Dedifferentiated amniotic fluid mesenchymal stem cell (primary cell): ENCODE results near the gene FAU.

Experiments
- DNase-seq: peaks from one replicate; pipeline ENCODE4 v3.0.0-alpha.2; 2016; ENCODE audit errors: extremely low spot score

Gene FAU

DNA sequence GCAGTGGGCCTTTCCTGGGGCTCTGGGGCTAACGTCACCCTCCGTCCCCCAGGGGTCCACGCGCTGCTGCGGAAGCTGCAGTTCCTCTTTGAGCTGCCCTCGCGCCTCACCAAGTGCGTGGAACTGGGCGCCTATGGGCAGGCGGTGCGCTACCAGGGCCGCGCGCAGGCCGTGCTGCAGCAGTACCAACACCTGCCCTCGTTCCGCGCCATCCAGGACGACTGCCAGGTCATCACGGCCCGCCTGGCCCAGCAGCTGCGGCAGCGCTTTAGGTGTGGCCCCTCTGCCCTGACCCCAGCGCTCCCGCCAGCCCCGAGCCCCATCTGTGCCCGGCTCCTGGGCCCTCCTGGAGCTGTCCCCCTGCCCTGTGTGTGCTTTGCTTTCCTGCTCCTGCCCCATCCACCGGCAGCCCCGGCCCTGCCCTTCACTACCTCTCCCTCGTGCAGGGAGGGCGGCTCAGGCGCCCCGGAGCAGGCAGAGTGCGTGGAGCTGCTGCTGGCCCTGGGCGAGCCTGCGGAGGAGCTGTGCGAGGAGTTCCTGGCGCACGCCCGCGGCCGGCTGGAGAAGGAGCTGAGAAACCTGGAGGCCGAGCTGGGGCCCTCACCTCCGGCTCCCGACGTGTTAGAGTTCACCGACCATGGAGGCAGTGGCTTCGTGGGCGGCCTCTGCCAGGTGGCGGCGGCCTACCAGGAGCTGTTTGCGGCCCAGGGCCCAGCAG, 14.0 kb downstream of the FAU start:
- DNase-seq = no peak

DNA sequence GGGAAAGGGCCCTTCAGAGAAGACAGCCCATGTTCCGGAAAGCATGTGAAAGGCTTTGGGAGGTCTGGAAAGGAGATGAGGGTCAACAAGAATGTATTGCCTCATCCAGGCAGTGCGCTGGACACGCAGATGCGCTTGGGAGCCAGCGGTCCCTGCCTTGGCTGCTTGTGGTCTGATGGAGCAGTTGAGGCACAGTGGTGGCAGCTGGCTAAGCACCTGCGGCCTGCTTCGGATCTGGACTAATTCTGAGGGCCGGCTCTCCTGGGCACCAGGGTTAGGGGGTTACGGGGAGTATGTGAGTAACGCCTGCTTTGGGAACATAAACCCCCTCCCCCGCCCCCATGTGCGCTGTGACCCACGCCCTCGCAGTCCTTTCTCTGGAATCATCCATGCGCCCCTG, 14.9 kb downstream of the FAU start:
- DNase-seq = no peak

DNA sequence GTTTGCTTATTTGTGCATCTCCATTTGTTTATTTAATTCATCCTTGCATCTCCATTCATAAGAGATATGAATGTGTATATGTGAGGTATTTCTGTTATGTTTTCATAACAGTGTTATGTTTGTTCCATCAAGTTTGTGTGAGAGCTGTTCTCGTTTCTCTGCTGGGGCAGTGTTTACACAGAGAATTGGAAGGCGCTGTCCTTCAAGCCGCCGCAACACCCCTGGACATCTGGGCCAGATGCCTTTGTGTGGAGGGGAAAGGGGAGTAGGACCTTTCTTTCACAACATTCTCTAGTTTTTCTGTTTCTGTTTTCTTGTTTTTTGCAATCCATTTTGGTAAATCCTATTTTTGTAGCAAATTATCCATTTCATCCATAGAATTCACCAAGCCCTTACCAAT, 17.3 kb downstream of the FAU start:
- no peak for DNase-seq

DNA sequence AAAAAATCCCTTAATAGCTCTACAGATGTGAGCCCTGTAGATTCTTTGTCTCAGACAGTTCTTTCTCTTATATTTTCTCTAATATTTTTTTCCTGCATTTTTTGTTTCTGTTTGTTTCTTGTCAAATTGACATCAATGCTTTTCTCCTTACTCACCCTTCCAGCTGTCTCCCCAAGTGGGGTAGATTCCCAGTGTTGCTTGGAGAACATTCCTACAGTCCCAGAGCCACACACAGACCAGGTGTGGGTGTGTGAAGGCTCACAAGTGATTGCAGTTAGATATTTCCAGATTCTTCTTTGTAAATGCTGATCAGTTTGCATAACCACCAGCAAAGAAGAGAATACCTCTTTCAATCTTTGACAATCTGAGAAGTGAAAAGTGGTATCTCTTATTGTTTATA, 18.5 kb downstream of the FAU start:
- no peak for DNase-seq

DNA sequence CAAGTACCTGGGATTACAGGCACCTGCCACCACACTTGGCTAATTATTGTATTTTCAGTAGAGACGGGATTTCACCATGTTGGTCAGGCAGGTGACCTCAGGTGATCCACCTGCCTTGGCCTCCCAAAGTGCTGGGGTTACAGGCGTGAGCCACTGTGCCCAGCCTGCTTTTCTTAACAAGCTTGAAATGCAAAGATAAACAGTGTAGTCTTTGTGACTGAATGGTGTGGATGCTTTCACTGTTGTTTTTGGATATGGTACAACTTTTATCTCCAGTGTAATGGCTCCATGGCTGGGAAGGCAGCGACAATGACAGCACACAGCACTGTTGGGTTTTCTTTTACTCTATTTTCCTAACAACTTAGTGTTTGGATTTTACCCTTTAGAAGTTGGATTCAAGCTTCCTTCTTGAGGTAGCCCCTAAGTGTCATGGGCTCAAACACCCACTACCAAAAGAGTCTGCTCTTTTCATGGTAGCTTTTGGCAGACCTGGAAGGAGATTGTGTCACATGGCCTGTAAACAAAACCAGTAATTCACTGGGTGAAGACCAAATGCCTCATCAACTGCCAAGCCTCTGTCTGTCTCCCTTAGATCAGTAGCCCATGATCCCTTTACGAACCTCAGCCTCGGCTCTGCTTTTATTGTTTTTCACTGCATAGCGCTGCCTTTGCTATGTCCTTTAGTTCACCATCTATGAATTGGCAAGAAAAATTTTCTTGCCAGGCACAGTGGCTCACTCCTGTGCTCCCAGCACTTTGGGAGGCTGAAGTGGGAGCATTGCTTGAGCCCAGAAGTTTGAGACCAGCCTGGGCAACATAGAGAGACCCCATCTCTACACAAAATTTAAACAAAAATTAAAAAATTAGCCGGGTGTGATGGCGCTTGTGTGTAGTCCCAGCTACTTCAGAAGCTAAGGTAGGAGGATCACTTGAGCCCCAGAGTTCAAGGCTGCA, 19.5 kb downstream of the FAU start:
- DNase-seq = no peak

DNA sequence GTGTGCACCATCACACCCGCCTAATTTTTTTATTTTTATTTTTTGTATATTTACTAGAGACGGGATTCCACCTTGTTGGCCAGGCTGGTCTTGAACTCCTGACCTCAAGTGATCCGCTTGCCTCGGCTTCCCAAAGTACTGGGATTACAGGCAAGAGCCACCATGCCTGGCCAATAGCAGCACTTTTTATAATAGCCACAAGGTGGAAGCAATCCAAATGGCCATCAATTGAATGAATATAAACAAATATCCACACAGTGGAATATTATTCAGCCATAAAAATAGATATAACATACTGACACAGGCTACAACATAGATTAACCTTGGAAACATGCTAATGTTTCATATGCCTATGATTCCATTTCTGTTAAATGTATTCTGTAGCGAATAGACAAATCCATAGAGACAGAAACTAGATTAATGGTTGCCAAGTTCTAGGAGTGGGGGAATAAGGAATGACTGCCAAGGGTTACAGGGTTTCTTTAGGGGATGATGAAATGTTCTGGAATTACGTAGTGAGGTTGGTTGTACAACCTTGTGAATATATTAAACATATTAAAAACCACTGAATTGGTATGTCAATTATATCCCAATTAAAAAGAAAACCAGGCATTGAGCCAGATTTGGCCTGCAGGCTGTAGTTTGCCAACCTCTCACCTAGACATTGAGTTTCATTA, 21.1 kb downstream of the FAU start:
- no peak for DNase-seq

DNA sequence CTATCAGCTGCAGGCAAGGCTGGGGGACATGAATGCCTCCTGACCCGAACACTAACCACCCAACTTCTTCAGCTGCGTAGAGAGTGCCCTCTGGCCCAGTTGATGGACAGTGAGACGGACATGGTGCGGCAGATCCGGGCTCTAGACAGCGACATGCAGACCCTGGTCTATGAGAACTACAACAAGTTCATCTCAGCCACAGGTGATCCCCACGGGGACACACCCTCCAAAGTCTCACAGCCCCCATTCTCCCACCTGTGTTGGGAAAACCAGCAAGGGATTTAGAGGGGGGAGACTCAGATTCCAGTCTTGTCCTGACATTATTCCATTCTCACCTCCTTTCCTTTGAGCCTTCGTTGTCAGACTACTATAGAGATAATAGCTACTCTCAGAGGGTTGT, 25.0 kb downstream of the FAU start:
- DNase-seq = no peak

DNA sequence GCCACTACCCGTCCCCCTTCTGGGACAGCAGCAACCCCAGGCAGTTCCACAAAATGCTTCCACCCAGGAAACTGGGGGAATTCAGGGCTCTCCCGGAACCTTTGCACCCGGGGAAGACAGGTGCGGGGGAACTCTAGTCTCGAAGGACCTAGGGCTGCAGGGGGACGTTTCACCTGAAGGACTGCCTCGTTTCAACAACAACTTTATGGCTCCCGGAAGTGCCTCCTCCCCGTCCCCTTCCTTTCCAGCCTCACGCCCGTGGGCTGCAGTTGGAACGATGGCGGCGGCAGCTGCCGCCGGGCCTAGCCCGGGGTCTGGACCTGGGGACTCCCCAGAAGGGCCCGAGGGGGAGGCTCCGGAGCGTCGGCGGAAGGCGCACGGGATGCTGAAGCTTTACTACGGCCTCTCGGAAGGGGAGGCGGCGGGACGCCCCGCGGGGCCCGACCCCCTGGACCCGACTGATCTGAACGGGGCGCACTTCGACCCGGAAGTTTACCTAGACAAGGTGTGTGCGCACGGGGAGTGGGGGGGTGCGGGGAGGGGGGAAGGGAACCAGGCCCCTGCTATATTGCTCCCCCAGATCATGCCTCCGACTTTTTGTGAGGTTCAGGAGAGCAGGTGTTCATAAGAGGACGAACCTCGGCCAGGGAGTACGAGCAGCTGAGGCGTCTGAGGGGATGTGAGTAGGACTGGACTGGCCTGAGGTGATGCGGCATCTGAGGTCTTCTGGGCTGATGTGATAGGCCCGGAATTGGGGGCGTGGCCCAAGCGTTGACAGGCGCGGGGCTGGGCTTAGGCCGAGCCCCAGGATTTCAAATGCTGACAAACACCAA, 25.7 kb downstream of the FAU start, which contains the start of gene VPS51:
TSS of gene VPS51 (plus strand) at position 241 of the 833 bp plus-strand sequence. CDS start at position 278, 37 bp downstream.
- peak; percentile 78 for DNase-seq

DNA sequence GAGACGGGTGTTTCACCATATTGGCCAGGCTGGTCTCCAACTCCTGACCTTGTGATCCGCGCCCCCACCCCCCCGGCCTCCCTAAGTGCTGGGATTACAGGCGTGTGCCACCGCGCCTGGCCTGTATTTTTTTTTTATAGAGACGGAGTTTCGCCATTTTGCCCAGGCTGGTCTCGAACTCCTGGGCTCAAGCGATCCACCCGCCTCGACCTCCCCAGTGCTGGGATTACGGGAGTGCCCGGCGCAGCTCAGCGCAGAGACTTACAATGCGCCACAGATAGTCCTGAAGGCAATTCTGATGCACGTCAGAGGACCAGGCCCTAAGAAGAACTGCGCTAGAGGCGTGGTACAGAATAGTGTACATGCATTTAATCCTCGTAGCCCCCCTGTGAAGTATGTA, 26.5 kb downstream of the FAU start:
- no peak for DNase-seq

DNA sequence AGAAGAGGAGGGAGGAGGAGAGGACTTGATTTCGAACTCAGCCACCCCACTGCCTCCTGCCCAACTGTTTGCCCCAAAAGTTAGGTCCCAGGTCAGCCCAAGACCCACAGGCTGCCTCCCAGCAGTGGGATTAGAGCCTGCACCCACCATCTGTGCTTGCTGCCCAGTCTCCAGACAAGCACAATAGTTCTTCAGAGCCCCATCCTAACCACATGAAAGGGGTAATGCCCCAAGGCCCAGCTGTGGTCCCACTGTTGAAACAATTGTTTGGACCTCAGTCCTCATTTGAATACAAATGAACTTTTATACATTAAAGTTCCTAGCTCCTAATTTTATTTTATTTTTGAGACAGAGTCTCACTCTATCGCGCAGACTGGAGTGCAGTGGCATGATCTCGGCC, 31.3 kb downstream of the FAU start:
- no peak for DNase-seq

DNA sequence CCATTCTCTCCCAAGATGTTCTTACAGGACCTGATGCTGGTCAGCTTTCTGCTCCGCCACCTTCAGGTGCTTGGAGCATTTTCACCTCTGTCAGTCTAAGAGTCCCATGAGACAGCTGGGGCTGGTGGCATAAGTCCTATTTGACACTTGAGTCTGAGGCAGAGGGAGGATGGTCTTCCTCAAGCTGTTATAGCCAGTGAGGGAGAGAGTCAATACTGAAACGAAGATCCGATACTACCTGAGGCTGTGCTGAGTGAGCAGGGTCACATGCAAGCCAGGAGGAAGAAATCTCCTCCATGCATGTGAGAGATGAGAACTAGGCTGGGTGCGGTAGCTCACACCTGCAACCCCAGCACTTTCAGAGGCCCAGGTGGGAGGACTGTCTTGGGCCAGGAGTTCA, 32.3 kb downstream of the FAU start:
- DNase-seq = no peak

DNA sequence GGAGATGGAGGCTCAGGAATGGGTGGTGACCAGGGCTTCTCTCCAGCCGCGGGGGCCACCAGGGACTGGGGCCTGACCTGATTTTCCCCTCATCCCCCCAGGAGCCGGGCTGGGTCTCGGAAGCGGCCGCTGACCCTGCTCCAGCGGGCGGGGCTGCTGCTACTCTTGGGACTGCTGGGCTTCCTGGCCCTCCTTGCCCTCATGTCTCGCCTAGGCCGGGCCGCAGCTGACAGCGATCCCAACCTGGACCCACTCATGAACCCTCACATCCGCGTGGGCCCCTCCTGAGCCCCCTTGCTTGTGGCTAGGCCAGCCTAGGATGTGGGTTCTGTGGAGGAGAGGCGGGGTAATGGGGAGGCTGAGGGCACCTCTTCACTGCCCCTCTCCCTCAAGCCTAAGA, 34.1 kb downstream of the FAU start:
- no peak for DNase-seq

DNA sequence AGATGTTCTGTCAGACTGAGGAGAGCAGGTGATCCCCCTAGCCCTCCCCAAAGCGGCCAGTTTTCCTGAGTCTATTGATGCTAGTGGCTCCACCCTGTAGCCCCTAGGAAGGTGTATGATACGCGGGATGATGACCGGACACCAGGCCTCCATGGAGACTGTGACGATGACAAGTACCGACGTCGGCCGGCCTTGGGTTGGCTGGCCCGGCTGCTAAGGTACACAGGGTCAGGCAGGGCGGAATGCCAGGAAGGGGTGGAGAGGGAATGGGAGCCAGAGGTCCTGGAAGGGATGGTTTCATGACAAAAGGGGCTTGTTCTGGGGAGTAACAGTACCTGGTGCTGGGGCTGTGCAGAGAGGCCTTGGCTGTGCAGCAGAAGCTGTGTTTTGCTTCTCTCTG, 34.7 kb downstream of the FAU start:
- no peak for DNase-seq

DNA sequence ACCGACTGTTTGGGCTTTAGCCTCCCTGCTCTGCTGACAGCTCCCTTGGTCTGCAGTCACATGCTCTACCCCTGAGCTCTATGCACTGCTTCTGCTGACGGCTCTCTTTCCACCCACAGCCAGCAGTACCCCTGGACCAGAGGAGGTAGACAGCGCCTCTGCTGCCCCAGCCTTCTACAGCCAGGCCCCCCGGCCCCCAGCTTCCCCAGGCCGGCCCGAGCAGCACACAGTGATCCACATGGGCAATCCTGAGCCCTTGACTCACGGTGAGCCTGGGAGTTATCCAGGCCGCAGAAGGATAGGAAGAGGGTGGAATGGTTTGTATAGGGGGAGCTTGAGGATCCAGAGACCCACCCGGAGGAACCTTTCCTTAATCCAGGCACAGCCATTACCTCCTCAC, 35.1 kb downstream of the FAU start:
- DNase-seq = no peak

DNA sequence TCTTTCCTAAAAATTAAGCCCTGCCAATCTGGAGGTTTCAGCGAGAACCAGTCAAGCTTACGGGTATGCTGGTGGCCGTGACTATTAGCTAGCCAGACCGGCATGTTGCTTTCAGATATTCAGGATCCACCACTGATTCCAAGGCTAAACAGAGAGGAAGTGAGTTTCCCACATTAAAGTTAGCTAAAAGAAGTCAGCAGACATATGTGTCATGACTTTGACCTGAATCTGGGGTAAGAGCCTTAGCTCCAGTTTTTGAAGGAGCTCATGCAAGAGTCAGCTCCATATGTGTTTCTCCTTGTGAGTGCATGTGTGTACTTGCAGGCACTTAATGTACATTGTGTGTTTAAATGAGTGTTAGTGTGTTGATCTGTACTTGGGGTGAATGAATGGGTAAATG, 36.5 kb downstream of the FAU start:
- DNase-seq = no peak

DNA sequence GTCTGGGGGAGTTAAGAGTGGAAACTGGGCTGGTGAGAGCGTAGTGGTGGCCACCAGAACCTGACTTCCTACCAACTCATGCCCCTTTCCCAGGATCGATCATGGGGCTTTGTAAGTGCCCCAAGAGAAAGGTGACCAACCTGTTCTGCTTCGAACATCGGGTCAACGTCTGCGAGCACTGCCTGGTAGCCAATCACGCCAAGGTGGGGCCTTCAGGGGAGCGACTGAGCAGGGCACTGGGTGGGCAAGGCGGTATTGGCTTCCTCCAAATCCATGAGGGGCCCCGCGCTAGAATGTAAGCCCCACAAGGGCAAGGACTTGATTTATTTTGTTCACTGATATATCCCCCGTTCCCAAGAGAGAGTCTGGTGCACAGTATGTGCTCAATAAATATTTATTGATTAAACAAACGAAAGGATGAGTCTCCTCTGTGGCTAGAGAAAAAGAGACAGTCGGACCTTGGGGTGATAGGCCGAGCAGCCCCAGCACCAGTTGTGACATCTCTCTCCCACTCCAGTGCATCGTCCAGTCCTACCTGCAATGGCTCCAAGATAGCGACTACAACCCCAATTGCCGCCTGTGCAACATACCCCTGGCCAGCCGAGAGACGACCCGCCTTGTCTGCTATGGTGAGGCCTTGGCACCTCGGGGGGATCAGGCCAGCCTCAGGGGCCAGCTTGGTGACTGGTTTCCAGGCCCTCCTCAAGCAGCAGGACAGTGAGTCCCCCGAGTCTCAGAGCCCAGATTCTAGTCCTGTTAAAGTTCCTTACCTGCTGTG, 37.1 kb downstream of the FAU start:
- DNase-seq = no peak

DNA sequence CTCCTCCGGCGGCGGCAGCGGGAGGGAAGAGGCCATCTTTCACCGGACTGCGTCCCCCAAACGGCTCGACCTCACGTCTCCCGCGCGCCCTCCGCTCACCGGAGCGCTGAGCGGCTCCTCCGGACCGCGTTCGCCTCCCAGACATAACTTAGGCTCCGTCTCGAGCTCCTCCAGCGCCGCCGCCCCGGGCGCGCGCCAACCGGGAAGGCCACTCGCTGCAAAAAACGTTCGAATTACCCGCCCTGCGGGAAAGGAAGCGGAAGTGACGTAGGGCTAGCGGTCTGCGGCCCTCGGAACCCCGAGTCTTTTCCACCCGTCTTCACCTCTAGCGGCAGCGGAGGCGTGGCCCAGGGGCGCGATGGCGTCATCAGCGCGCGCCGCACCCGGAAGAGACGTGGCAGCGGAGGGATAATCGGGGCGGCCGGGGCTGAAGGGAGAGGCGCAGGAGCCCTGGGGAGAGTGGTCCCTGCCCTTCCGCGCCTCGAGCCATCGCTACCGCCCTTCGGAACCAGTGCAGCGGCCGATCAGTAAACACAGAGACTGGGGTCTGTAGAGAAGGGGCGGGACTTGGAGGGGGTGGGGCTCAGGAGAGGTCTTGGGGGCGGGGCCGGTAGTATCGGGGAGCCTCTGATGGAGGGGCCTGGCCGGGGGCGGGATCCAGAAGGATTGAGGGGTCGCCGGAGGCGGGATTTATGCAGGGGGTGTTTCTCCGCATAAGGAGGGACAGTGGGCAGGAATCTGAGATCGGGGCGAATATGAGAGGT, 37.9 kb downstream of the FAU start, which contains the start of the genes CDCA5 and ZFPL1:
TSS of gene CDCA5 (minus strand) at position 207 of the 764 bp plus-strand sequence. CDS start at position 145, 62 bp downstream.
TSS of gene ZFPL1 (plus strand) at position 389 of the 764 bp plus-strand sequence. CDS start 477 bp downstream, outside the sequence.
- DNase-seq = peak; percentile 90

DNA sequence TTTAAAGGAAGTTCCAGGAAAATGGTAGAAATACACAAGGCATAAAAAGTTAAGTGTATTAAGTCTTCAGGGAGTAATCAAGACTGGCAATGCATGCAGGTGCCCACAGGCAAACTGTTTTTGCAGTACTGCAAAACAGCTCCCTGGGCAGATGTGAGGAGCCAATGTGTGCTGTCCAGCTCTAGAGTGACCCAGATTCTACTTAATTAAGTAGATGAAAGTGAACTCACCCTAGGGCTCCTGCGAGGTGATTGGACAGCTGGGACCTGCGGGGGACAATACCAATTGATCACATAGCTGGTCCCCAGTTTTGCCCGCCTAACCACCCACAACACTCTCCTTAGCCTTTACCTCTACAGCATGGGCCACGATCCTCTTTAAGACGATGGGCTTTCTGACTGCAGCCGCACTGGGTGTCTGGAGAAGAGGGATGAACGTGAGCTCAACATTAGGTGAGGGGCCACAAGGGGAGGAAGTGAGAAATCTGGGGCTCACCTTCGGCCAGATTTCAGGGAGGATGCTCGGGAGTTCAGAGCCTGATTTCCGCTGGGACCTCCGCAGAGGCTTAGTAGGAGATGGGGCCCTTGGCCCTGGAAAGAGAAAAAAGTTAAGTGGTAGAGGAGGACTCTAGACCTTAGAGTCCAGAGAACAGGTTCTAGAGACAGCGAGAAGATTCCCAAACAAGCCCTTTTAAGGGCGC, 38.6 kb downstream of the FAU start:
- no peak for DNase-seq

DNA sequence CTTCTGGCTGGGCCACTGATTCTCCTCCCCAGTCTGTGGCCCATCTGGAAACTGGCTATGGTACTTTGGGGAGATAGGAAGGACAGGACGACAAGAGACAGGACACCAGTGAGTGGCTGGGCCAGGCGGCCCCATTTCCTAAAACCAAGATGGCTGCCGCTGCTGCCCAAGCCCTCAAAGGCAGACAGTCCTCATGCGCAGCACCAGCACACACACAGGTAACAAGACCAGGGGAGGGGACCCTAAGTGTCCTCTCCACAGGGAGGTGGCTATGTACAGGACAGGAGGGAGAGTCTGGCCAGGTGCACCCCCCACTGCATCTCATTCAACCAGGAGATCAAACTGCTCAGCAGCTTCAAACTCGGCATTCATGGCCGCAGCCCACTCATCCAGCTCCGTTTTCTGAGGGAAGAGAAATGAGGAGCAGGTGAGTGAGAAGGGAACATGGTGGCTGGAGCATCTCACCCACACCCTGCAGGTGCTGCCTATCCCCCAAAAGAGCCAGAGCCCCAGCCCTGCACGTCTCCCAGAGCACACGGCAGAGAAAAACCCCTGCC, 43.1 kb downstream of the FAU start:
- no peak for DNase-seq
